HepG2 (cell line): ENCODE results near the gene BCL11B.

ENCODE experiments used
- ARID2 ChIP-seq: sonication (generic); formaldehyde crosslinking; IDR thresholded peaks from 2 replicates; pipeline ENCODE4 v1.8.1; 2022; ENCODE audit warnings: mild to moderate bottlenecking, missing genetic modification reagents, borderline replicate concordance
- CEBPG ChIP-seq: IDR thresholded peaks from 2 replicates; pipeline ENCODE4 v1.6.1; 2016
- EZH2 ChIP-seq: conservative IDR thresholded peaks from 2 replicates; pipeline ENCODE4 v1.6.1; 2012; ENCODE audit warnings: mild to moderate bottlenecking, low read depth, low read length, moderate library complexity
- FOSL1 ChIP-seq: sonication (generic); formaldehyde crosslinking; IDR thresholded peaks from 2 replicates; pipeline ENCODE4 v1.9.0; 2021; ENCODE audit warnings: missing genetic modification reagents, borderline replicate concordance
- MYC ChIP-seq: sonication (generic); formaldehyde crosslinking; IDR thresholded peaks from 2 replicates; pipeline ENCODE4 v1.9.0; 2021; ENCODE audit warnings: missing genetic modification reagents, borderline replicate concordance
- NFATC3 ChIP-seq: sonication (generic); formaldehyde crosslinking; IDR thresholded peaks from 2 replicates; pipeline ENCODE4 v1.5.1; 2020; ENCODE audit warnings: mild to moderate bottlenecking, missing genetic modification reagents
- NFYB ChIP-seq: sonication (generic); formaldehyde crosslinking; IDR thresholded peaks from 2 replicates; pipeline ENCODE4 v1.4.0; 2020; ENCODE audit warnings: missing genetic modification reagents
- SRF ChIP-seq: IDR thresholded peaks from 2 replicates; pipeline ENCODE4 v1.6.1; 2011; ENCODE audit warnings: mild to moderate bottlenecking, low read depth, low read length, moderate library complexity
- TCF7L2 ChIP-seq: IDR thresholded peaks from 2 replicates; pipeline ENCODE4 v1.6.1; 2011; ENCODE audit warnings: mild to moderate bottlenecking, low read depth, low read length, moderate library complexity
- ZBTB1 ChIP-seq: sonication (generic); formaldehyde crosslinking; IDR thresholded peaks from 2 replicates; pipeline ENCODE4 v1.4.0; 2020; ENCODE audit warnings: missing genetic modification reagents, borderline replicate concordance
- TF ChIP-seq, protein P1 (sequence below): sonication (generic); formaldehyde crosslinking; IDR thresholded peaks from 2 replicates; pipeline ENCODE4 v1.5.0; 2020; ENCODE audit warnings: mild to moderate bottlenecking, missing genetic modification reagents, moderate library complexity
- TF ChIP-seq, protein P2 (sequence below): sonication (generic); formaldehyde crosslinking; IDR thresholded peaks from 2 replicates; pipeline ENCODE4 v1.4.0; 2020; ENCODE audit warnings: missing genetic modification reagents, borderline replicate concordance

DNA sequence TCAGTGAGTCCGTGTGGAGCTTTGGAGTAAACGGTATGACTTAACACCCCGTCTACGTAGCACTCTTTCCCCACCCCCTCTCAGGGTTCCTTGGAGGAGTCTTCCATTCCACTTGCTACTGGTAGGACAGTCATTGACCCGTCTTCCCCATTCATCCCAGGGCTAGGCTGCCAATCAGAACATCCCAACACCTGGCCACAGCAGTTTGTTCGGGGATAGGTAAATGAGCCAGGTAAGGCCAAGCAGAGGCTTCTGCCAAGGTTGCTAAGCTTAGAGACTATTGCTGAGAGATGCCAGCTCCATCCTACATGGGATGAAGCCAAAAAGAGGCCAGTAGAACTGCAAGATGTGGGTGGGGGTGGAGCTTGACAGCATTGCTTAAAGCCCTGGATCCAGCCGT, 130.8 kb downstream of the BCL11B start:
- TF ChIP-seq NFYB (CRISPR knock-in tag) (no peak), TCF7L2 (no peak), EZH2 (no peak), NFATC3 (CRISPR knock-in tag) (no peak), ZBTB1 (CRISPR knock-in tag) (no peak), CEBPG (CRISPR knock-in tag) (no peak), ARID2 (CRISPR knock-in tag) (no peak), MYC (CRISPR knock-in tag) (no peak), SRF (no peak), FOSL1 (CRISPR knock-in tag) (no peak)
- TF ChIP-seq, protein P1, sequence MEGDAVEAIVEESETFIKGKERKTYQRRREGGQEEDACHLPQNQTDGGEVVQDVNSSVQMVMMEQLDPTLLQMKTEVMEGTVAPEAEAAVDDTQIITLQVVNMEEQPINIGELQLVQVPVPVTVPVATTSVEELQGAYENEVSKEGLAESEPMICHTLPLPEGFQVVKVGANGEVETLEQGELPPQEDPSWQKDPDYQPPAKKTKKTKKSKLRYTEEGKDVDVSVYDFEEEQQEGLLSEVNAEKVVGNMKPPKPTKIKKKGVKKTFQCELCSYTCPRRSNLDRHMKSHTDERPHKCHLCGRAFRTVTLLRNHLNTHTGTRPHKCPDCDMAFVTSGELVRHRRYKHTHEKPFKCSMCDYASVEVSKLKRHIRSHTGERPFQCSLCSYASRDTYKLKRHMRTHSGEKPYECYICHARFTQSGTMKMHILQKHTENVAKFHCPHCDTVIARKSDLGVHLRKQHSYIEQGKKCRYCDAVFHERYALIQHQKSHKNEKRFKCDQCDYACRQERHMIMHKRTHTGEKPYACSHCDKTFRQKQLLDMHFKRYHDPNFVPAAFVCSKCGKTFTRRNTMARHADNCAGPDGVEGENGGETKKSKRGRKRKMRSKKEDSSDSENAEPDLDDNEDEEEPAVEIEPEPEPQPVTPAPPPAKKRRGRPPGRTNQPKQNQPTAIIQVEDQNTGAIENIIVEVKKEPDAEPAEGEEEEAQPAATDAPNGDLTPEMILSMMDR (CRISPR knock-in tag) = no peak
- TF ChIP-seq, protein P2, sequence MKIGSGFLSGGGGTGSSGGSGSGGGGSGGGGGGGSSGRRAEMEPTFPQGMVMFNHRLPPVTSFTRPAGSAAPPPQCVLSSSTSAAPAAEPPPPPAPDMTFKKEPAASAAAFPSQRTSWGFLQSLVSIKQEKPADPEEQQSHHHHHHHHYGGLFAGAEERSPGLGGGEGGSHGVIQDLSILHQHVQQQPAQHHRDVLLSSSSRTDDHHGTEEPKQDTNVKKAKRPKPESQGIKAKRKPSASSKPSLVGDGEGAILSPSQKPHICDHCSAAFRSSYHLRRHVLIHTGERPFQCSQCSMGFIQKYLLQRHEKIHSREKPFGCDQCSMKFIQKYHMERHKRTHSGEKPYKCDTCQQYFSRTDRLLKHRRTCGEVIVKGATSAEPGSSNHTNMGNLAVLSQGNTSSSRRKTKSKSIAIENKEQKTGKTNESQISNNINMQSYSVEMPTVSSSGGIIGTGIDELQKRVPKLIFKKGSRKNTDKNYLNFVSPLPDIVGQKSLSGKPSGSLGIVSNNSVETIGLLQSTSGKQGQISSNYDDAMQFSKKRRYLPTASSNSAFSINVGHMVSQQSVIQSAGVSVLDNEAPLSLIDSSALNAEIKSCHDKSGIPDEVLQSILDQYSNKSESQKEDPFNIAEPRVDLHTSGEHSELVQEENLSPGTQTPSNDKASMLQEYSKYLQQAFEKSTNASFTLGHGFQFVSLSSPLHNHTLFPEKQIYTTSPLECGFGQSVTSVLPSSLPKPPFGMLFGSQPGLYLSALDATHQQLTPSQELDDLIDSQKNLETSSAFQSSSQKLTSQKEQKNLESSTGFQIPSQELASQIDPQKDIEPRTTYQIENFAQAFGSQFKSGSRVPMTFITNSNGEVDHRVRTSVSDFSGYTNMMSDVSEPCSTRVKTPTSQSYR (CRISPR knock-in tag) = no peak
